HAP-1 (cell line): ENCODE data around the gene ITGA3.
"Not testable (repeated sequence)": the region's sequence is repeated elsewhere in the genome, so short reads cannot be mapped to it uniquely, and the experiment has no call there.

ENCODE experiments used
- DNase-seq, 2 experiments: peaks; one replicate each; pipeline ENCODE4 v3.0.0-alpha.2; 2016 to 2020; ENCODE audit warnings: low spot score in 2 of 2
- H3K27me3 ChIP-seq: fragments of 250-450 bp; sonication (Bioruptor Pico); 2 replicates; pipeline ENCODE4 v1.5.1; 2020; ENCODE audit warnings: low read depth, mild to moderate bottlenecking, moderate library complexity
- H3K36me3 ChIP-seq: fragments of 250-450 bp; sonication (Bioruptor Pico); replicated peaks from 2 replicates; pipeline ENCODE4 v1.5.1; 2020; ENCODE audit warnings: mild to moderate bottlenecking
- H3K4me1 ChIP-seq: fragments of 250-450 bp; sonication (Bioruptor Pico); 2 replicates; pipeline ENCODE4 v1.5.1; 2020; ENCODE audit warnings: mild to moderate bottlenecking
- H3K4me3 ChIP-seq: fragments of 250-450 bp; sonication (Bioruptor Pico); 2 replicates; pipeline ENCODE4 v1.5.1; 2020; ENCODE audit warnings: mild to moderate bottlenecking, moderate library complexity
- H3K9me3 ChIP-seq: fragments of 250-450 bp; sonication (Bioruptor Pico); 2 replicates; pipeline ENCODE4 v1.5.1; 2020; ENCODE audit warnings: mild to moderate bottlenecking, moderate library complexity
- in situ Hi-C: fragments of 300-500 bp; cut with MboI; formaldehyde crosslinking; loops from 3 replicates; pipeline ENCODE4 v1.14.3; 2020; ENCODE audit warnings: low sequenced_read_pairs, inconsistent platforms, mixed read lengths

ITGA3 gene

DNA sequence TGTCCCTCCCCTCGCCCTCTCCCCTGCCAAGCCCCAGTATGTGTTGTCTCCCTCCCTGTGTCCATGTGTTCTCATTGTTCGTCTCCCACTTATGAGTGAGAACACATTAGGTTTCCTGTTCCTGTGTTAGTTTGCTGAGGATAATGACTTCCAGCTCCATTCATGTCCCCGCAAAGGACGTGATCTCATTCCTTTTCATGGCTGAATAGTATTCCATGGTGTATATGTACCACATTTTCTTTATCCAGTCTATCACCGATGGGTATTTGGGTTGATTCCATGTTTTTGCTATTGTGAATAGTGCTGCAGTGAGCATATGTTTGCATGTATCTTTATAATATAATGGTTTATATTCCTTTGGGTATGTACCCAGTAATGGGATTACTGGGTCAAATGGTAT is 15.4 kb upstream of the ITGA3 start:
- DNase-seq, in situ Hi-C loops, H3K4me1 ChIP-seq, H3K4me3 ChIP-seq, H3K9me3 ChIP-seq, H3K27me3 ChIP-seq, H3K36me3 ChIP-seq: not testable (repeated sequence)

- no peaks in the 10 kb centered on the region for H3K4me1 ChIP-seq
- H3K4me3 ChIP-seq = no peak overlapping the region
- H3K27me3 ChIP-seq = no peaks in the 10 kb centered on the region; the same call in 1 of the 2 replicates
- no peak for DNase-seq
- H3K36me3 ChIP-seq = no peaks in the 10 kb centered on the region
- no peaks in the 10 kb centered on the region; the same call in 1 of the 2 replicates for H3K9me3 ChIP-seq
- in situ Hi-C loops = no loop called here
Measured at GRCh38 chr17:50042211-50042610, 13.7 kb upstream of the ITGA3 start.

DNA sequence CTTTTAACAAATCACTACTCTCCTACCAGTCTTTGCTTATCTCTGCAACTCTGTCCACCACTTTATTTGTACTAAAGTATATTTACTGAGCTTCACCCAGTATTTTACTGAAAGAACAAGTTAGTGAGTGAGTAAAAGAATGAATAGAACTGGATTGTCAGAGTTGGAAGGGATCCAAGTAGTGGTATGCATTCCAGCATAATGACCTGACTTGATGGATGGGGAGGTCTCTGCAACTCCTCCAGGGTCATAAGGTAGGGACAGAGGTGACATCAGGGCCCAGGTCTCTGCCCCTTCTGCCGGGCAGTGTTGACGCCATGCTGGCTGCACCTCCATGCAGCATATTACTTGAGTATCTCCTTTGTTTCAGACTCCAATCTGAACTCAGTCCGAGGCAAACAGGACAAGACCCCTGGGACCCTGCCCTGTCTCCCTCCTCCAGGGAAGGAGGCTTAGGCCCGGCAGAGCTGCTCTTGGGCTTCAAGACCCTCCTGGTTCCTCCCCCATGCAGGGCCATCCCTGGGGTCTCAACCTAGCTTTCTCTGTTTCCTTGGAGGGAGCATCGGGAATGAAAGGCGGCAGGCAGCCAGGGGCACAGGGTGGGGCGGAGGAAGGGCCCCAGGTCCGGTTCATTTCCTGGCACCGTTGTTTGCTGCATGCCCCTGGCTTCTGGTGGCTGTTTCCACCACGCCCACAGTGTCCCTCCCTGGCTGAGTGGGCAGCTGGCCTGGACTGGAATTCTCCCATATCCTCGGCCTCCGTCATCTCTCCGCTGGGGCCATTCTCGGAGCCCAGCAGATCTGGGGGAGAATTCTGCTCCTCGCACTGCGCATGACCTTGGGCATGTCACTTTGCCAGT is 12.4 kb upstream of the ITGA3 start:
- in situ Hi-C loops = no loop called here
- H3K36me3 ChIP-seq = no peaks in the 10 kb centered on the region
- H3K4me3 ChIP-seq = no peak overlapping the region
- H3K4me1 ChIP-seq = no peaks in the 10 kb centered on the region
- no peaks in the 10 kb centered on the region; the same call in 1 of the 2 replicates for H3K9me3 ChIP-seq
- H3K27me3 ChIP-seq = no peaks in the 10 kb centered on the region; the same call in 1 of the 2 replicates
- DNase-seq = no peak

GRCh38 chr17:50044483-50044882 is 11.4 kb upstream of the ITGA3 start:
- in situ Hi-C loops = no loop called here
- H3K27me3 ChIP-seq = no peaks in the 10 kb centered on the region
- no peak overlapping the region for H3K4me3 ChIP-seq
- no peaks in the 10 kb centered on the region for H3K36me3 ChIP-seq
- no peak for DNase-seq
- no peaks in the 10 kb centered on the region for H3K4me1 ChIP-seq
- no peaks in the 10 kb centered on the region; the same call in 1 of the 2 replicates for H3K9me3 ChIP-seq

- Histone ChIP-seq H3K36me3 (no peaks in the 10 kb centered on the region), H3K27me3 (no peaks in the 10 kb centered on the region), H3K4me3 (no peak overlapping the region), H3K9me3 (no peaks in the 10 kb centered on the region; the same call in 1 of the 2 replicates), H3K4me1 (no peaks in the 10 kb centered on the region)
- in situ Hi-C loops = no loop called here
- no peak for DNase-seq
Measured at GRCh38 chr17:50045154-50045553, 10.8 kb upstream of the ITGA3 start.

GRCh38 chr17:50046179-50046578 is 9.7 kb upstream of the ITGA3 start:
- Histone ChIP-seq H3K9me3 (no peaks in the 10 kb centered on the region; the same call in 1 of the 2 replicates), H3K27me3 (no peaks in the 10 kb centered on the region), H3K4me3 (no peak overlapping the region), H3K4me1 (no peaks in the 10 kb centered on the region), H3K36me3 (no peaks in the 10 kb centered on the region)
- in situ Hi-C loops = no loop called here
- DNase-seq = no peak

DNA sequence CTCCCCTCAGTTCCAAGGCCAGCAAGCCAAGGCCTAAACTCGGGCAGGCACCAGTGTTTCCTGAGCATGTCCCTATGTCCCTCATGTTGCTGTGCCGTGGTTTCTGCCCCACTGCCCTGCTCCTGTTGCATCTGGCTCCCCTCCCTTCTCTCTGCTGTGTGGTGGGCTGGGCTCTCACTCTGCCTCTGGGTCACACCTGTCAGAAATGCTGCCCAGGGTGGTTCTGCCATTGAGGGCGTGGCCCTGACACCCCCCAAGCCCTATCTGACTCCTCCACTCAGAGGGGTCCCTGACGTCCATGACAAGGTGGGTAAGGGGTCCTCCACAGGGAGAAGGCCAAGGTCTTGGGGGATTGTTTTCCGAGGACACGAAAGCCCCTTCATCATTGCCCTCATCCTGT is 9.2 kb upstream of the ITGA3 start:
- no peaks in the 10 kb centered on the region for H3K27me3 ChIP-seq
- in situ Hi-C loops = no loop called here
- H3K9me3 ChIP-seq = no peaks in the 10 kb centered on the region; the same call in 1 of the 2 replicates
- no peaks in the 10 kb centered on the region for H3K36me3 ChIP-seq
- no peak overlapping the region for H3K4me3 ChIP-seq
- DNase-seq = no peak
- H3K4me1 ChIP-seq = no peaks in the 10 kb centered on the region

DNA sequence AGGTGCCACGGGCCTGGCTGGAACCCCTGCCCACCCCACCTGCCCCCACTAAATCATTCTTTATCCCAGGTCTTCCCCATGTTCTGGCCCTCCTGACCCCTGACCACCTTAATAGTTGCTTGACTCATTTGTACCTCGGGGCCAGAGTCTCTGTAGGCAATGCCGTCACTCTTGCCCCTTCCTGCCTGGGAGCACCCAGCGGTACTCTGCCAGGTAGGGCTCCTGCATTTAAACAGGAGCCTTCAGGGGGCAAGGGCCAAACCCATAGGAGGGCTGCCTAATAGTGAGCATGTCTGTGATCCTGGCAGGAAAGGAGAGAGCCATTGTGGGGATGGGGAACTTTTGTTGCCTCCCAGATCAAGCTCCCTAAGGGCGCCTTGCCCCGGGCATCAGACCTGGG is 8.8 kb upstream of the ITGA3 start:
- Histone ChIP-seq H3K27me3 (no peaks in the 10 kb centered on the region), H3K36me3 (no peaks in the 10 kb centered on the region), H3K4me3 (no peak overlapping the region), H3K9me3 (no peaks in the 10 kb centered on the region; the same call in 1 of the 2 replicates), H3K4me1 (no peaks in the 10 kb centered on the region)
- no peak for DNase-seq
- in situ Hi-C loops = no loop called here

- Histone ChIP-seq H3K4me3 (no peak overlapping the region), H3K9me3 (no peaks in the 10 kb centered on the region), H3K36me3 (no peaks in the 10 kb centered on the region), H3K4me1 (no peaks in the 10 kb centered on the region), H3K27me3 (no peaks in the 10 kb centered on the region)
- in situ Hi-C loops = no loop called here
- no peak for DNase-seq
Measured at GRCh38 chr17:50047488-50048126, 8.3 kb upstream of the ITGA3 start.

GRCh38 chr17:50048146-50048720 is 7.7 kb upstream of the ITGA3 start:
- H3K27me3 ChIP-seq = no peaks in the 10 kb centered on the region
- in situ Hi-C loops = no loop called here
- no peaks in the 10 kb centered on the region for H3K4me1 ChIP-seq
- H3K36me3 ChIP-seq = no peaks in the 10 kb centered on the region
- H3K4me3 ChIP-seq = no peak overlapping the region
- no peak for DNase-seq
- H3K9me3 ChIP-seq = no peaks in the 10 kb centered on the region

DNA sequence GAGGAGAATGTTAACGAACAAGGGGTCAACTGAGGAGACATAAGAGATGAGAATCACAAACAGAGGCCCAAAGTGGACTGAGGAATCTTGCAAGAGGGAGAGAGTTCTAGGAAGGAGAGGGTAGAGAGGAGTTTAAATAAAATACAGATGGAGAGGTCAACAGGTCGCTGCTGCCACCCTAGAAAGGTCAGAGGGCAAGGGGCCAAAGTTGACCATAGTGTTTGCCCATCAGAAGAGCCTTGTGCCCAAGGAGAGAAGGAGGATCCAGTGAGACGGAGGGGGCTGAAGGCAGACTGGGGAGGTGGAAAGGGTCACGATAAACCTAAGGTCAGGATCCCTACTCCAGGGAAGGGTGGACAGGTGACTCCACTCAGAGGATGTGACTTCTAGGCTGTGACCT is 6.9 kb upstream of the ITGA3 start:
- no peaks in the 10 kb centered on the region for H3K27me3 ChIP-seq
- DNase-seq = no peak
- H3K36me3 ChIP-seq = no peaks in the 10 kb centered on the region
- in situ Hi-C loops = no loop called here
- no peaks in the 10 kb centered on the region for H3K4me1 ChIP-seq
- no peak overlapping the region for H3K4me3 ChIP-seq
- no peaks in the 10 kb centered on the region for H3K9me3 ChIP-seq

GRCh38 chr17:50049636-50050035 is 6.3 kb upstream of the ITGA3 start:
- no peaks in the 10 kb centered on the region for H3K4me1 ChIP-seq
- H3K4me3 ChIP-seq = no peak overlapping the region
- in situ Hi-C loops = no loop called here
- no peaks in the 10 kb centered on the region for H3K27me3 ChIP-seq
- H3K9me3 ChIP-seq = no peaks in the 10 kb centered on the region
- H3K36me3 ChIP-seq = no peaks in the 10 kb centered on the region
- no peak for DNase-seq

DNA sequence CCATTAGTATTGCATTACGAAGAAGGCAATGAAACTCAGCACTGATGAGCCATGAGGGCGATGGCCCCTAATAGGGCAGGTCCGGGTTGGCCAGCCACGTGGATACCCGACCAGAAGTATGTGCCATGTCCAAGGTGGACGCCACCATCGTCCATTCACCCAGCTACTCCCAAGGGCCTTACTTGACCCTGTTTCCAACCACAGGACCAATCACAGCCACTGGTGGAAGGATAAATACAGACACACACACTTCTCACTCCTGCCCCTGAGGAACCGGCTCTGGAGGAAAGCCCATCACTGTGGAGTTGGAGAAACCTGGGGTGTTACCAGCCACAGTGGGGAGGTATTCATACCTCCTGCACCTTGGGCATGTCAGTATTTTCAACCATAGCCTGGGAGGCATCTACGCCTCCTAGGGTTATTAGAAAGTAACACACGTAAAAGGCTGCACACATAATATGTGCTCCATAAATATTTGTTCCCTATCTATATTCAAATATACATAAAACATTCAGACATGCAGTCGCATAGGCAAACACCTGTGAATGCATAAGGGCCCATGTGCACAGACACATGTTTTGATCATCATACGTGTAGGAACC is 5.4 kb upstream of the ITGA3 start:
- Histone ChIP-seq H3K9me3 (no peaks in the 10 kb centered on the region), H3K4me3 (no peak overlapping the region), H3K36me3 (no peaks in the 10 kb centered on the region), H3K4me1 (no peaks in the 10 kb centered on the region), H3K27me3 (no peaks in the 10 kb centered on the region)
- in situ Hi-C loops = no loop called here
- no peak for DNase-seq

DNA sequence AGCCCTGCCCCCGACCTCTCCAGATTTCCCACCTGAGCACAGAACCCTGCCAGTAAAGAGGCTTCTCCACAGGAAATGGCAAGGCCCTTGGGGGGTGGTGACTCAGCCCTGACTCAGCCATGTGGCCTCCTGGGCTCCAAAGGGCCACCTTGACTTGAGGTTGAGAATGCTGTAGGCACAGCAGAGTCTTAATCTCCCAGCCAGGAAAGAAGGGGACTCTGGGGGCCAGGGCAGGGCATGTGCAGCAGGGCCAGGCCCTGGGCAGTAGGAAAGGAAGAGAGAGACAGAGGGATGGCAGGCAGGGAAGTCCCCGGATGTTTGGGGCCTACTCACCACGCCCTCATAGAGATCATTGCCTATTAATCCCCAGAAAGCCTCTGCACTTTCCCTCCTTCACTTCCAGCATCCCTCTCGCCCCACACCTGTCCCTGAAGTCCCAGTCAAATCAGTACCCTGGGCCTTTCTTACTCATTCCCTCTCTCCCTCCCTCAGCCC is 4.8 kb upstream of the ITGA3 start:
- no peaks in the 10 kb centered on the region for H3K9me3 ChIP-seq
- in situ Hi-C loops = no loop called here
- H3K4me1 ChIP-seq = no peaks in the 10 kb centered on the region
- no peaks in the 10 kb centered on the region for H3K36me3 ChIP-seq
- no peak for DNase-seq
- H3K4me3 ChIP-seq = no peak overlapping the region
- no peaks in the 10 kb centered on the region for H3K27me3 ChIP-seq
